ENCODE measurements around the gene APOBEC3F.
"Not testable (repeated sequence)": the region's sequence is repeated elsewhere in the genome, so short reads cannot be mapped to it uniquely, and the experiment has no call there.

APOBEC3F gene

GRCh38 chr22:39072581-39072981 is 31.9 kb downstream of the APOBEC3F start:
- not testable (repeated sequence) for DNase-seq (ENCODE audit: low read depth, low spot score)

- DNase-seq (ENCODE audit: low read depth, low spot score) = no peak
Measured at GRCh38 chr22:39073981-39074380, 33.3 kb downstream of the APOBEC3F start.

GRCh38 chr22:39076155-39077025 is 35.7 kb downstream of the APOBEC3F start:
- DNase-seq (ENCODE audit: low read depth, low spot score) = not testable (repeated sequence)

- not testable (repeated sequence) for DNase-seq (ENCODE audit: low read depth, low spot score)
Measured at GRCh38 chr22:39077026-39077840, 36.6 kb downstream of the APOBEC3F start, which contains the start of gene APOBEC3G. TSS of gene APOBEC3G (plus strand) at chr22:39077275. CDS start at chr22:39077362, 87 bp downstream.

- DNase-seq (ENCODE audit: low read depth, low spot score) = not testable (repeated sequence)
Measured at GRCh38 chr22:39077912-39078311, 37.2 kb downstream of the APOBEC3F start.

GRCh38 chr22:39078329-39078728 is 37.7 kb downstream of the APOBEC3F start:
- DNase-seq (ENCODE audit: low read depth, low spot score) = no peak

- not testable (repeated sequence) for DNase-seq (ENCODE audit: low read depth, low spot score)
Measured at GRCh38 chr22:39079054-39079637, 38.5 kb downstream of the APOBEC3F start.

- no peak for DNase-seq (ENCODE audit: low read depth, low spot score)
Measured at GRCh38 chr22:39080052-39080762, 39.5 kb downstream of the APOBEC3F start.

GRCh38 chr22:39081016-39081415 is 40.4 kb downstream of the APOBEC3F start:
- no peak for DNase-seq (ENCODE audit: low read depth, low spot score)

- DNase-seq (ENCODE audit: low read depth, low spot score) = no peak
Measured at GRCh38 chr22:39081598-39081997, 40.9 kb downstream of the APOBEC3F start.

- no peak for DNase-seq (ENCODE audit: low read depth, low spot score)
Measured at GRCh38 chr22:39083212-39084165, 42.8 kb downstream of the APOBEC3F start.

GRCh38 chr22:39084666-39085065 is 44.0 kb downstream of the APOBEC3F start:
- no peak for DNase-seq (ENCODE audit: low read depth, low spot score)

- DNase-seq (ENCODE audit: low read depth, low spot score) = no peak
Measured at GRCh38 chr22:39087098-39087497, 46.4 kb downstream of the APOBEC3F start.

- no peak for DNase-seq (ENCODE audit: low read depth, low spot score)
Measured at GRCh38 chr22:39087881-39088684, 47.4 kb downstream of the APOBEC3F start.

- no peak for DNase-seq (ENCODE audit: low read depth, low spot score)
Measured at GRCh38 chr22:39088685-39089032, 48.0 kb downstream of the APOBEC3F start.

- no peak for DNase-seq (ENCODE audit: low read depth, low spot score)
Measured at GRCh38 chr22:39089928-39090327, 49.3 kb downstream of the APOBEC3F start.

- DNase-seq (ENCODE audit: low read depth, low spot score) = peak; percentile 33
Measured at GRCh38 chr22:39090426-39091064, 49.9 kb downstream of the APOBEC3F start.

GRCh38 chr22:39091126-39092081 is 50.7 kb downstream of the APOBEC3F start:
- DNase-seq (ENCODE audit: low read depth, low spot score) = no peak
